Endometrium (tissue), 2 donors: ENCODE measurements around the gene STIM2.
"Not testable (repeated sequence)": the region's sequence is repeated elsewhere in the genome, so short reads cannot be mapped to it uniquely, and the experiment has no call there.

ENCODE experiments used
- FAIRE-seq: peaks from 2 replicates; lab custom pipeline; 2012; peaks lifted over from hg19 to GRCh38; lab: Jason Lieb, UNC
- donor health status: control.
- donor health status: control.

Gene STIM2

DNA sequence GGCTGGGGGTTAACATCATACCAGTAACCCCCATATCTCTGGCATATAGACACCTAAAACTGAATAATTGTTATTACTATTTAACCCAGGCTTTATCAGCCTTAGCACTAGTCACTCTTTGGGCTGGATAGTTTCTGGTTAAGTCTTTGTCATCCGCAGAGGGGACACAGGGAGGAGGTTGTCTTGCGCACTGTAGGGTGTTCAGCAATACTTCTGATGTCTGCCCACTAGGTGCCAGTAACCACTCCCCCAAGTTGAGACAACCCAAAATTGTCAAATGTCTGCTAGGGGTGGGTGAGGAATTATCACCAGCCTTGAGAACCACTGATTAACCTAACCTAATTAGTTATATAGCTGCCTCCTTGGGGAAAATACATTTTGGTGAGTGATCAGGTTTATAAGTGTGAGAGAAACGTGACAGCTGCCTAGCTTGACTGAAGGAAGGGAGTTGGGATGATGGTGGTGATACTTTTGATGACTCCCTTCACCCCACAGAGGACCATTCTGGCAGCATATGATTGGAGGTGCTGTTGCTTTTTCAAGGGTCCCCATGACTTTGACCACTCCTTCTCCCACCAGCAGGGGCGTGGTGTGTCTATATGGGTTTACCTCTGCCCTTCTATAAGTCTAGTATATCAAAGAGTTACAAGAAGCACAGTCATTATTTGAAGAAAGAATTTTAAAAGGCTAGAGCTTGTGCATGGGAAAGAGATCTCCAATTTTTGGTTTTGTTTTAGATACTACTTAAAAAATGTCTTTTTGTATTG lies 140.9 kb downstream of the STIM2 start:
- FAIRE-seq = no peak

DNA sequence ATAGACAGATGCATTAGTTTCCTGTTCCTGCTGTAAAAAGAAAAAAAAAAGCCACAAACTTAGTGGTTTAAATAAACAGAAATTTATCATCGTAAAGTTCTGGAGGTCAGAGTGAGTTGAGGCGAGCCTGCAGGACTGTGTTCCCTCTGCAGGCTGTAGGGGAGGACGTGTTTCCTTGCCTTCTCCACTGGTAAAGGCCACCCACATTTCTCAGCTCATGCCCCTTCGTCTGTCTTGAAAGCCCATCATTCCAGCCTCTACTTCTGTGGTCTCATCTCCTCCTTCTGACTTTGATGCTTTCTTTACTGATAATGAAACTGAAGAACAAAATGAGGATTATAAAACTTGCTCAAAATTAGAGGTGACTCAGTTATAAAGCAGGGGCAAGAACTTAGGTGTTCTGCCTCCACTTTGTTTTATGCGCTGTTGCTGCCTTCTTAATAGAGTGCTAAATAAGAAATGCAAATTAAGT lies 143.0 kb downstream of the STIM2 start:
- peak; percentile 85 for FAIRE-seq

DNA sequence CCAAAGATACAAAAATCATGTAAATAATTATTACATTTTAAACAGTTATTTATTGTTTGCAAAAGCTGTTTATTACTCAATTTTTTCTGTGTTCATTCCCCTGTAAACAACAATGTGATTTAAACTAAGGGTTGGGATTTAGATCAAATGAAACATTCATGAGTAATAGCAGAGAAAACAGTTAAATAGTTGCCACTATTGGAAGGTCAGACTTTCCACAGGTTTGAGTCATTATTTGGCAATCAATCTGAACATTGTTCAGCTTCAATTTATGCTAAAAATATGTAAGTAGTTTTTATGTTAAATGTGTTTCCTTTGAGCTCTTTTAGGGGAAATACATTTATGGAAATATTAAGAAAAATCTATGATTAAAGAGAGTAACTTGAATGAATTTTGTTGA lies 144.9 kb downstream of the STIM2 start:
- peak; percentile 85 for FAIRE-seq

DNA sequence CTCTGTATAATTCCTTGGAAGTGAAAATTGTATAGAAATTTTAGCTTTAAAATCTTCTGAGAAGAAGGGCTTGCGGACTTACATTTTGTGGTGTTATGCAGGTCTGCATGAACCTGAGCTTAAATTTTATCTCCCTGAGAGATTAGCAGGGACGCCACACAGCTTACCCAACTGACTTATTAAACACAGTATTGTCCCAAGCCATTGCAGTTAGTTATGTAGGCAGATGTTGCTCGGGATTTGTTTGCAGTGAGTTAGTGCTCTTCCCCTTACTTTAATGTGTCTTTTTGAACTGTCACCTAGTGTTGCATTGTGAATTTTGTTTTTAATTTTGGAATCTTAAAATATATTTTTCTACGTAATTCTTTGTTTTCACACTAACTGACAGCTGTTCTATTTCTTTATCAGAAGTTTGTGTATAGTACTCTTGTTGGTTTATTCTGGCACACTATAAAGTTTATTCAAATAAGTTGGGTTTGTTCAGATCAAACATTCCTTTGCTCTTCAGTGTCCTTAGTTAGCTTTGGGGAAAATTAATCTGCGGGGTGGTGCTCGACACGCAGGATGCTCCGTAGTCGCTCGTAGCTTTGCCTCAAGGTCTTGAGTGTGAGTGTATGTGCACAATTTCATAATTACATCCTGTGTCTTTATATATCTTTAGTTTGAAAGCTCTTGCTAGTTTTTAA lies 145.4 kb downstream of the STIM2 start:
- FAIRE-seq = no peak

- FAIRE-seq = no peak
These were observed 146.0 kb downstream of the STIM2 start for GRCh38 chr4:27006646-27007045.

DNA sequence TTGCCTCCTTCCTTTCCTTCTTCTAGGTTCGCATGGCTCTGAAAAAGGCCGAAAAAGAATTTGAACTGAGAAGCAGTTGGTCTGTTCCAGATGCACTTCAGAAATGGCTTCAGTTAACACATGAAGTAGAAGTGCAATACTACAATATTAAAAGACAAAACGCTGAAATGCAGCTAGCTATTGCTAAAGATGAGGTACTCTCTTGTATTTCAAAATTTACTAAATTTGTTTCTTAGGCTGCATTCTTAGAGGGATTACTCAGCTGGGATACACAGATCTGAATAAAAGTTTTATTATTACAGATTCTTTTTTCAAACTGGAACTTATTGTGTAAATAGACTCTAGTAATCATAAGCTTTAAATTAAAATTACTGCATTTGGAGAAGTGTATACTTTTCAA lies 146.9 kb downstream of the STIM2 start:
- FAIRE-seq = no peak

DNA sequence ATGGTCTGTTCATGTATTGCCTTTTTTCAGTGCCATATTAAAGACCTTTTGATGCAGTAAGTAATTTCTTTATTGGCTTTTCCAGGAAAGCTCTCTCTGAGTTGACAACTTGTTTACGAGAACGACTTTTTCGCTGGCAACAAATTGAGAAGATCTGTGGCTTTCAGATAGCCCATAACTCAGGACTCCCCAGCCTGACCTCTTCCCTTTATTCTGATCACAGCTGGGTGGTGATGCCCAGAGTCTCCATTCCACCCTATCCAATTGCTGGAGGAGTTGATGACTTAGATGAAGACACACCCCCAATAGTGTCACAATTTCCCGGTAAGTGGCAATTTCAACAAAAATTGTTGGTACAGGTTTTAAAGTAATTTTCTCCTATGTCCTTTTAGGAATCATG lies 148.0 kb downstream of the STIM2 start:
- no peak for FAIRE-seq

GRCh38 chr4:27009539-27009938 lies 148.9 kb downstream of the STIM2 start:
- peak; percentile 12 for FAIRE-seq

DNA sequence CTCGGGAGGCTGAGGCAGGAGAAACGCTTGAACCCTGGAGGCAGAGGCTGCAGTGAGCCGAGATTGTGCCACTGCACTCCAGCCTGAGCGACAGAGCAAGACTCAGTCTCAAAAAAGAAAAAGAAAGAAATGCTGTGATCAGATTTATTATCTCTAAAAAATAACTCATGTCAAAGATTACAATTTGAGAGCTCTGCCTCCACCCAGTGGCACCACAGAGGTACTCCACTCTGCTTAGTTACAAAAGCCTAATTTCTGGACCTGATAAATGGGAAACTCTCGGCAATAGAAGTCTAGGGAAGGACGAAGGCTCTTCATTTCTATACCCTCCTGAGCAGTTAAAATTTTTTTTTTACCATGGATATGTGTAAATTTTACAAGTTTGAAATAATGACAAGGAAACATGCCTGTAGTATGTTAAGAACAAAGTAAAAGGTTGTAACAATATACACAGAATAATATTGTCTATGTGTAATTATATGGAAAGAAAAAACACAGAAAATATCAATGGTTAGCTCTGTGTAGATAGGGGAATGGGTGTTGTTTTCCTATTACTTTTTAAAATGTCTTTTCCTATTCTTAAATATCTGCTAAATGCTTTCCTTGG lies 149.8 kb downstream of the STIM2 start:
- FAIRE-seq = peak; percentile 92

DNA sequence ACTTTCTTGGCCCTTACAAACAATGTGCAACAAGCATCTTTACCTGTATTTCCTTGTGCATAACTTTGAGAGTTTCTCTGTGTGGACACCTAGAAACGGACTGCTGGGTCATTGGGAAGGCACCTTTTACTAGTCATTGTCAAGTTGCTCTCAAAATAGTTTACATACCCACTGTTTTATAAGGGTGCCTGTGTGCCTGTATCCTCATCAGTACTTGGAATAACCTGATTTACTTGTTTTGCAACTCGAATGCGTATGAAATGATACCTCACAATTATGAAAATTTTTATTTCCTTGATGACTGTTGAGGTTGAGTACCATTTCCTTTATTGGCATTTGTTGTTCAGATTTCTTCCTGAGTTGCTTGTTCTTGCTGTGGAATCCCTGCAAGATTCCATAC lies 150.8 kb downstream of the STIM2 start:
- no peak for FAIRE-seq

GRCh38 chr4:27013012-27013411 lies 152.4 kb downstream of the STIM2 start:
- FAIRE-seq = no peak

DNA sequence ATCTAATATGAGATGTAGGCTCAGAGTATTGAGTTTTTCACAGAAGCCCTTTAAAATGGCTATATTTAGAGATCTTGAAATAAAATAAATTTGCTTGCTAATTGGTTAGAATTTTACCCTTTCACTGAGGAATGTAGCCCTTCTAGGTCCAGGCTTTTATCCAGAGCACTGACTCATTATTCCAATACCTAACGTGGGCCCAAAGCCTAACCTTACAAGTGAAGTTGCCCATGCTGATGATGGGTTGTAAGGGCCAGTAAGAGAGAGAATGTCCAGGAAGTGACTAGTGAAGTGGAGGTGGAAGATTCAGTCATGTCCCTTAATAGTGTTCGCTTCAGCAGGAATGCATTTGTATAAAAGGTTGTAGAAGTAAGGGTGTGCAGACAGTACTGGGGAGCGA lies 155.9 kb downstream of the STIM2 start:
- no peak for FAIRE-seq

DNA sequence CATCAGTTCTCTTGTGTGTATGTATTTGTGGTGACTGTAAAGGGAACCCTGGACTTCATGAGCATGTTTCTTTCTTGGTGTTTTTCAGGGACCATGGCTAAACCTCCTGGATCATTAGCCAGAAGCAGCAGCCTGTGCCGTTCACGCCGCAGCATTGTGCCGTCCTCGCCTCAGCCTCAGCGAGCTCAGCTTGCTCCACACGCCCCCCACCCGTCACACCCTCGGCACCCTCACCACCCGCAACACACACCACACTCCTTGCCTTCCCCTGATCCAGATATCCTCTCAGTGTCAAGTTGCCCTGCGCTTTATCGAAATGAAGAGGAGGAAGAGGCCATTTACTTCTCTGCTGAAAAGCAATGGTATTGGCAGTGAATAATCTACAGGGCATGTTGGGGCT lies 157.0 kb downstream of the STIM2 start:
- no peak for FAIRE-seq

DNA sequence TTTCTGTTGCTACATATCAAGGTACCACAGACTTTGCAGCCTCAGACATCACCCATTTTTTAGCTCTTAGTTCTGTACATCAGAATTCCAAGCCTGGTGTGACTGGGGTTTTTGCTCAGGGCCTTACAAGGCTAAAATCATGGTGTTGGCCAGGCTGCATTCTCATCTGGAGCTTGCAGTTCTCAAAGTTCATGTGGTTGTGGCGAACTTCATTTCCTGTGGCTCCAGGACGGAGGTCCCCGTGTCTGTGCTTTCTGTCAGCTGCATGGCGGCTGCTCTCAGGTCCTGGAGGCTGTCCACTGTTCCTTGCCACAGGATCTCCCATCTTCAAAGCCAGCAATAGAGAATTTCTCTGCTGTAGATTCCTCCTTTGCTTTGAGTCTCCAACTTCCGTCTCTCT lies 157.4 kb downstream of the STIM2 start:
- no peak for FAIRE-seq

GRCh38 chr4:27018910-27019309 lies 158.3 kb downstream of the STIM2 start:
- no peak for FAIRE-seq

DNA sequence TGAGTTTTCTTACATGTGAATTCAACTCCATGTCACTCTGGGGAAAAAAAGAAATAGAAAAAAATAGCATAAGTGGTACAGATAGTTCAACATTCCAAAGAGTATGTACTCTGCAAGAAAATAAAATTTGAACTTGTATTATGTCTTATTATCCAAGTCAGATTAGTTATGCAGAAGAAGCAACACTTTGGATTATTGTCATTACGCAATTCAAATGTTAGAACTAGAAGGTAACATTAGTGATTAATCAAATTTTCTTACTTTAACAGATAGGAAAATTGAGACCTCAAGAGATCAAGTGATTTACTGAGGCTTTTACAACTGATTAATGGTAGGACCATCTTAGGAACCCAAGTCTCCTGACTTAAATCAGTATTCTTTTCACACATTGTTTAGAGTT lies 159.1 kb downstream of the STIM2 start:
- no peak for FAIRE-seq

- FAIRE-seq = no peak
These were observed 159.6 kb downstream of the STIM2 start for GRCh38 chr4:27020203-27020602.

DNA sequence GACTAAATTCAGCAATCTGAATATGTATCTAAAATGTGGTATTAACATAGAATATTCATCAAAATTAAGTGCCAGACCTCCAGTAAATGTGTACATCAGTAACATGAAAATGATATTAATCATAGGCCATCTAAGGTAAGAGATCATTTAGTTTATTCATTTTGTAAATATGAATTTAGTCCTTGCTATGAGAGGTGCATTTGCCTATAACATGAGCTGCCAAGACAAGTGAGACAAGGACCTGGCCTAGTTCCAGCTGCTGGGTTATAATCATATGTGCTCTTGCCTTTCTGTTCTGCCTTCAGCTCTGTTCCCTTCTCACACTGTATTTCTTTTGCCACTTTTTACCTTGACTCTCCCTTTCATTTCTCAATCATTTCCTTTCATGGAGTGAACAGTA lies 160.0 kb downstream of the STIM2 start:
- no peak for FAIRE-seq

DNA sequence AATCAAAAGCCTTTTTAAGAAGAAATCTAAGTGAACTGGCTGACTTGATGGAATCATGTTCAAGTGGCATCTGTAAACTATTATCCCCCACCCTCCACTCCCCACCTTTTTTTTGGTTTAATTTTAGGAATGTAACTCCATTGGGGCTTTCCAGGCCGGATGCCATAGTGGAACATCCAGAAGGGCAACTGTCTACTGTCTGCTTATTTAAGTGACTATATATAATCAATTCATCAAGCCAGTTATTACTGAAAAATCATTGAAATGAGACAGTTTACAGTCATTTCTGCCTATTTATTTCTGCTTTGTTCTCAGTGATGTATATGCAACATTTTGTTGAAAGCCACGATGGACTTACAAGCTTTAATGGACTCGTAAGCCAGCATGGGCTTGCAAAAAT lies 162.3 kb downstream of the STIM2 start:
- no peak for FAIRE-seq

GRCh38 chr4:27023366-27023765 lies 162.7 kb downstream of the STIM2 start:
- no peak for FAIRE-seq

- FAIRE-seq = no peak
These were observed 164.2 kb downstream of the STIM2 start for GRCh38 chr4:27024805-27025204.

- FAIRE-seq = no peak
These were observed 166.8 kb downstream of the STIM2 start for GRCh38 chr4:27027428-27027827.

GRCh38 chr4:27035127-27035526 lies 174.5 kb downstream of the STIM2 start:
- not testable (repeated sequence) for FAIRE-seq
